Cerebellar cortex (tissue), 1 donor: Measurements from ENCODE around the gene GPHN.
"Not testable (repeated sequence)": the region's sequence is repeated elsewhere in the genome, so short reads cannot be mapped to it uniquely, and the experiment has no call there.

Experiments
- DNase-seq: peaks from one replicate; pipeline ENCODE4 v3.0.0-alpha.2; 2015; ENCODE audit warnings: low spot score

GPHN gene

GRCh38 chr14:66802962-66803361, 295.0 kb downstream of the GPHN start:
- no peak for DNase-seq

DNA sequence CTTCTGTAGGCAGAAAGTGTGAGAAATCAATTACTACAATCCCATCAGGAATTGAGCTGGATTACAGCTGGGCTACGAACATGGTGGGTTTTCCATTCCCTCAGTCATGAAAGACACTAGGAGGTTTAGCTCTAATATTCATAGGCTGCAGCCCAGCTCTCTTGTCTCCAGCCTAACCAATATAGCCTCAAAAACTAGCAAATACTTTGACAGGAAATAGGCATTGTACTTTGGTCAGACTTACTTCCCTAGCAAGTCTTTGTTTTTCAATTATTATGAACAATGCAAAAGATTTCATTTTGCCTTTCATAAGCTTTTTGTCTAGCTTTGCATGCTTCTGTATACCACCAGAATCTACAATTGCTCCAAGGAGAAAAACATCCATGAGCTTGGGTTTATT, 296.2 kb downstream of the GPHN start:
- DNase-seq, result no peak

DNA sequence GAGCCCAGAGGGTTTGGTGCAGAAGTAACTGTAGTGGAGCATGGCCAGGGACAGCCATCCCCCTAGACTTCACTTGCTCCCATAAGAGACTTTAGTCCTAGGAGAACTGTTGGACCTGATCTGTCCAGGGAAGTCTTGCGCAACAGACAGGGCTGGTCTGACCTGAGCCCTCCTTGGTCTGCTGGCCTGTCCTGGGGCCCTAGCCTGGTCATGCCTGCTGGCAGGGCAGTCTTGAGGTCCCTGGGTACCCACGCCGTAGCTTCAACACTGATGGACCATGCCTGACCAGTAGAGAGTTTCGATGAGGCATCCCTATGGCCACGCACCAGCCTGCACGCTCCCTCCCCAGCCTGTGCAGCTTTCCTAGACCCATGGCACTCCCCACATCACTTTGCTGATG, 305.7 kb downstream of the GPHN start:
- DNase-seq, result no peak

DNA sequence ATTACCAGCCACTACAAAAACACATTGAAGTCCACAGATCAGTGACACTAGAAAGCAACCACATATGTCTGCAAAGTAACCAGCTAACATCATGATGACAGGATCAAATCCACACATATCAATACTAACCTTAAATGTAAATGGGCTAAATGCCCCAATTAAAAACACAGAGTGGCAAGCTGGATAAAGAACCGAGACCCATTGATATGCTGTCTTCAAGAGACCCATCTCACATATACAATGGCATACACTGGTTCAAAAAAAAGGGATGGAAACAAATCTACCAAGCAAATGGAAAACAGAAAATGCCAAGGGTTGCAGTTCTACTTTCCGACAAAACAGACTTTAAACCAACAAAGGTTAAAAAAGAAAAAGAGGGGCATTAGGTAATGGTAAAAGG, 307.7 kb downstream of the GPHN start:
- no peak for DNase-seq

- no peak for DNase-seq
Measured at GRCh38 chr14:66824251-66824650, 316.3 kb downstream of the GPHN start.

GRCh38 chr14:66827182-66827581, 319.2 kb downstream of the GPHN start:
- DNase-seq, result no peak

- no peak for DNase-seq
Measured at GRCh38 chr14:66831173-66831572, 323.2 kb downstream of the GPHN start.

DNA sequence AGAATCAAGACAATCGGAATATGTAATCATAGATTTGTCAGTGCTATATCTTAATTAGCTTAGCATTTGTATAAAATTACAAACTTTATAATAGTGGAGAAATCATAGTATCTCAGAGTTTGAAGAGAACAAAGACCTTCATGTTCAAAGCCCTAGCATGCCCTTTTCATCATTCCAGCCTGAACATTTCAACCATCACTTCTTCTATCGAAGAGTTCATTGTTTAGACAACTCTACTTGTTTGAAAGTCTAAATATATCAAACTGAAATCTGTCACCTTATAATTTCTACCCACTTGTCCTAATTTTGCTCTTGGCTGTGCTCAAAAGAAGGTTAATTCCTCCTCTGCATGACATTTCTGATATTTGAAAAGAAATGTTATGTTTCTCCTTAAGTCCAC, 325.9 kb downstream of the GPHN start:
- DNase-seq, result no peak

GRCh38 chr14:66837436-66837835, 329.5 kb downstream of the GPHN start:
- not testable (repeated sequence) for DNase-seq

- no peak for DNase-seq
Measured at GRCh38 chr14:66842911-66843512, 335.1 kb downstream of the GPHN start.

- DNase-seq, result no peak
Measured at GRCh38 chr14:66850258-66850888, 342.4 kb downstream of the GPHN start.

- DNase-seq, result no peak
Measured at GRCh38 chr14:66853311-66853710, 345.4 kb downstream of the GPHN start.

DNA sequence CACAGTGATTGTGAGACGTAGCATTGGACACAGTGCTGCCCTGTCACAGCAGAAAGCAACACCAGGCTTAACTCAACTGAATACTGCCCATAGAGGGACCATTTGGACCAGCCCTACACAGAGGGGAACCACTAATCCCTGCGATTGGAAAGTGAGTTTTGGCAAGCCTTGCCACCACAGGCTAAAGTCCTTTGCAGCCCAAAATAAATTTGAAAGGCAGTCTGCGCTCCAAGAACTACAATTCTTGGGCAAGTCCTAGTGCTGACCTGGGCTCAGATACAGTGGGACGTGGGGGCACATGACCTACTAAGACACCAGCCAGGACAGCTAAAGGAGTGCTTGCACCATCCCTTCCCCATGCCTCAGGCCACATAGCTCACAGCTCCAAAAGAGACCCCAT, 349.9 kb downstream of the GPHN start:
- DNase-seq, result no peak

DNA sequence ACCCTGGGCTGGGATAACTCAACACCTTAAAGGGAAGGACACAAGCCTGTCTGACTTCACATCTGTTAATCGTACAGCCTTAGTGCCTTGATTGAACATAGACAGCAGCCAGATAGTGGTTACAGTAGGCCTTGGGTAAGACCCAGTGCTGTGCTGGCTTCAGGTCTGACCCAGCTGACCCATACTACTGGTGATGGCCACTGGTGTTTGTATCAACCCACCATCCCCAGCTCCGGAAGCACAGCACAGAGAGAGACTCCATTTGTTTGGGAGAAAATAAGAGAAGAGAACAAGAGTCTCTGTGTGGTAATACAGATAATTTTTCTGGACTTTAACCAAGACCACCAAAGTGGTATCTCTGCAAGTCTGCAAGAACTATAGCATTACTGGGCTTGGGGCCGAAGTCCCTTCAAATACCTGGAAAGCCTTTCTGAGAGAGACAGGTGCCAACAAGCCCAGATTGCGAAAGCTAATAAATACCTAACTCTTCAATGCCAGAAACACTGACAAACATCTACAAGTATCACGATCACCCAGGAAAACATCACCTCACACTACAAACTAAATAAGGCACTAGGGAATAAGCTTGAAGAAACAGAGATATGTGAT, 351.2 kb downstream of the GPHN start:
- DNase-seq, result no peak

GRCh38 chr14:66881596-66881995, 373.6 kb downstream of the GPHN start:
- DNase-seq, result no peak

- no peak for DNase-seq
Measured at GRCh38 chr14:66884149-66884548, 376.2 kb downstream of the GPHN start.

GRCh38 chr14:66900719-66901118, 392.8 kb downstream of the GPHN start:
- DNase-seq, result no peak

- no peak for DNase-seq
Measured at GRCh38 chr14:66910311-66910840, 402.4 kb downstream of the GPHN start.

- DNase-seq, result no peak
Measured at GRCh38 chr14:66916421-66916820, 408.5 kb downstream of the GPHN start.

DNA sequence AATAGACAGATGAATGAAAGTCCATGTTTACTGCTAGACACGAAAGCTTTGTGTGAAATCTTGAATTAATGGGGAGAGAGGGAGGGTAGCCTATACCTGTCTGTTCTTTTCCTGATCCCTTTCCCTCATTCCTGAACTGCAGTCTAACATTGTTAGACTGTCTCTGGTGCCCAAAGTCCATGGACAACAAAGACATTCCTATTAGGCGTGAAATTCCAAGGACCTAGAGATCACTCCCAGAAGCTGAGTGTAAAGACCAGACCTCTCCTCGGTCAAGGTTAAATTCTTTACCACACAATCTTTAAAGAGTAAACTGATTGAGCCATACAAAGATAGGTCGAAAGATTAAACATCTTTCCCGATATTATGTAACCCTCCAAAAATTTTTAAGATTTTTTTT, 410.6 kb downstream of the GPHN start:
- no peak for DNase-seq

DNA sequence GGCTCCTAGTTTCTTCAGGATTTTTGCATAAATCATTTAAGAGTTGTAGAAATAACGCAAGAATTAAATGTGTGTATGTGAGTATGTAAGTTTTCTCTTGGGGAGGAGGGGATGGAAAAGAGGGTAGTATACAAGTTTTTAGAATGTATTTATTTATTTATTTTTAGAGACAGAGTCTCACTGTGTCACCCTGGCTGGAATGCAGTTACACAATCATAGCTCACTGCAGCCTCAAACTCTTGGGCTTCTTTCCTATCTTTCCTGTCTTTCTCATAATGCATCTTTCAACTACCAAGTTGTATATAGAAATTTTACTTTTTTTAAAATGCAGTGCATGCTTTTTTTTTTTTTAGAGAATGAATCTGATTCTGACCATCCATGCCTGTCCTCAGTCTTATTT, 412.2 kb downstream of the GPHN start:
- DNase-seq, result no peak

- no peak for DNase-seq
Measured at GRCh38 chr14:66923251-66923650, 415.3 kb downstream of the GPHN start.

- no peak for DNase-seq
Measured at GRCh38 chr14:66939409-66939808, 431.5 kb downstream of the GPHN start.

- peak; percentile 9 for DNase-seq
Measured at GRCh38 chr14:66944872-66945271, 436.9 kb downstream of the GPHN start.
